IMR-90 (cell line): ENCODE measurements around the gene MAML2. TPM values are rescaled to one million over a fixed set of nuclear protein-coding genes. Genes with fewer than 3 reads are reported as not detected.
A peak's percentile ranks its signal among the peaks of the same experiment; 100 is the strongest.

Experiments used
- ATAC-seq: fragments of 200-7000 bp; cut with Tn5 transposase; 2 replicates; pipeline ENCODE4 v1.9.1; 2020; ENCODE audit warnings: low read depth, mild to moderate bottlenecking, moderate library complexity
- BruUV-seq: library from RNA; stranded (reverse); fragments of 400-500 nt; replicated peaks from 2 replicates; lab custom pipeline; 2021; lab: Mats Ljungman, UMichigan
- CTCF ChIA-PET: fragments of 300-600 bp; formaldehyde crosslinking; extraction: SDS; loops from one replicate; lab custom pipeline; 2021; ENCODE audit warnings: antibody characterized with exemption; lab: Yijun Ruan, JAX
- POLR2A ChIA-PET: fragments of 300-600 bp; sonication (Branson Sonifier 250); formaldehyde crosslinking; loops from one replicate; lab custom pipeline; 2022; ENCODE audit warnings: antibody characterized with exemption; ENCODE audit not compliant: unreplicated experiment; lab: Charles Lee
- DNase-seq: peaks from one replicate; pipeline ENCODE4 v3.0.0; 2013
- H2AFZ ChIP-seq: replicated peaks from 2 replicates; pipeline ENCODE3; 2013; ENCODE audit warnings: low read length, mild to moderate bottlenecking; ENCODE audit not compliant: poor library complexity
- H2AK5ac ChIP-seq: 2 replicates; pipeline ENCODE4 v1.6.1; 2013; ENCODE audit warnings: low read depth, low read length, inconsistent platforms
- H2AK9ac ChIP-seq: replicated peaks from 2 replicates; pipeline ENCODE3; 2013; ENCODE audit warnings: mild to moderate bottlenecking, low read depth, low read length, moderate library complexity; ENCODE audit not compliant: poor library complexity
- H2BK120ac ChIP-seq: 2 replicates; pipeline ENCODE4 v1.6.1; 2013; ENCODE audit warnings: low read depth, low read length, inconsistent platforms
- H2BK15ac ChIP-seq: 3 replicates; pipeline ENCODE4 v1.6.1; 2013; ENCODE audit warnings: low read depth, low read length, inconsistent platforms
- H2BK20ac ChIP-seq: 2 replicates; pipeline ENCODE4 v1.6.1; 2013; ENCODE audit warnings: low read depth, mild to moderate bottlenecking, inconsistent platforms, low read length, moderate library complexity
- H2BK5ac ChIP-seq: 2 replicates; pipeline ENCODE4 v1.6.1; 2013; ENCODE audit warnings: mild to moderate bottlenecking, low read depth, low read length, inconsistent platforms; ENCODE audit not compliant: poor library complexity, severe bottlenecking
- H3K14ac ChIP-seq: replicated peaks from 2 replicates; pipeline ENCODE4 v1.6.1; 2013; ENCODE audit warnings: low read depth, low read length, inconsistent platforms
- H3K18ac ChIP-seq: 2 replicates; pipeline ENCODE4 v1.6.1; 2013; ENCODE audit warnings: low read depth, low read length, control low read depth
- H3K23ac ChIP-seq: 2 replicates; pipeline ENCODE4 v1.6.1; 2013; ENCODE audit warnings: low read depth, low read length, inconsistent platforms
- H3K27ac ChIP-seq: 2 replicates; pipeline ENCODE4 v1.5.1; 2013; ENCODE audit warnings: mild to moderate bottlenecking, control low read depth, low read length; ENCODE audit not compliant: insufficient read depth
- H3K27me3 ChIP-seq: 2 replicates; pipeline ENCODE4 v1.6.1; 2013; ENCODE audit warnings: low read length; ENCODE audit not compliant: control insufficient read depth, insufficient read depth
- H3K36me3 ChIP-seq: 2 replicates; pipeline ENCODE4 v1.6.1; 2013; ENCODE audit warnings: low read length, mixed read lengths; ENCODE audit not compliant: control insufficient read depth, insufficient read depth
- H3K4ac ChIP-seq: 2 replicates; pipeline ENCODE4 v1.6.1; 2013; ENCODE audit warnings: low read depth, low read length, inconsistent platforms
- H3K4me1 ChIP-seq: 2 replicates; pipeline ENCODE4 v1.6.1; 2013; ENCODE audit warnings: low read length, mixed read lengths; ENCODE audit not compliant: control insufficient read depth, insufficient read depth
- H3K4me2 ChIP-seq: 2 replicates; pipeline ENCODE4 v1.6.1; 2013; ENCODE audit warnings: low read depth, mild to moderate bottlenecking, control low read depth, low read length, moderate library complexity
- H3K4me3 ChIP-seq: 2 replicates; pipeline ENCODE4 v1.5.1; 2013; ENCODE audit warnings: low read depth, mild to moderate bottlenecking, control low read depth, low read length, moderate library complexity; ENCODE audit not compliant: insufficient read depth
- H3K56ac ChIP-seq: 2 replicates; pipeline ENCODE4 v1.6.1; 2013; ENCODE audit warnings: low read length, inconsistent platforms; ENCODE audit not compliant: insufficient read depth; ENCODE audit errors: extremely low read depth
- H3K79me1 ChIP-seq, 2 experiments: 2 replicates each; pipeline ENCODE4 v1.6.1; 2013; ENCODE audit warnings: low read length in 2 of 2, inconsistent platforms in 1 of 2, low read depth in 1 of 2
- H3K9ac ChIP-seq: 2 replicates; pipeline ENCODE4 v1.6.1; 2013; ENCODE audit warnings: low read depth, low read length, control low read depth
- H3K9me1 ChIP-seq: 2 replicates; pipeline ENCODE4 v1.6.1; 2013; ENCODE audit warnings: low read length, inconsistent platforms; ENCODE audit not compliant: insufficient read depth
- H3K9me3 ChIP-seq: 2 replicates; pipeline ENCODE4 v1.6.1; 2013; ENCODE audit warnings: low read length; ENCODE audit not compliant: control insufficient read depth, insufficient read depth
- H4K20me1 ChIP-seq: 2 replicates; pipeline ENCODE4 v1.6.1; 2013; ENCODE audit warnings: low read length, inconsistent platforms; ENCODE audit not compliant: insufficient read depth
- H4K5ac ChIP-seq: 2 replicates; pipeline ENCODE4 v1.6.1; 2013; ENCODE audit warnings: mild to moderate bottlenecking, low read depth, low read length, control low read depth
- H4K8ac ChIP-seq, 2 experiments: 2 replicates each; pipeline ENCODE4 v1.6.1; 2013; ENCODE audit warnings: low read depth in 2 of 2, low read length in 2 of 2, control low read depth in 1 of 2, inconsistent platforms in 1 of 2
- H4K91ac ChIP-seq: 2 replicates; pipeline ENCODE4 v1.6.1; 2013; ENCODE audit warnings: low read depth, low read length, inconsistent platforms; ENCODE audit not compliant: insufficient read depth
- BHLHE40 ChIP-seq: fragments of 150-350 bp; IDR thresholded peaks from 2 replicates; pipeline ENCODE4 v1.6.1; 2016; ENCODE audit warnings: mild to moderate bottlenecking, low read depth, low read length
- CTCF ChIP-seq: conservative IDR thresholded peaks from 2 replicates; pipeline ENCODE4 v1.5.1; 2012; ENCODE audit warnings: mild to moderate bottlenecking, low read depth, low read length, improper control_type of control experiment
- ELK1 ChIP-seq: fragments of 150-350 bp; IDR thresholded peaks from 2 replicates; pipeline ENCODE4 v1.6.1; 2016; ENCODE audit warnings: low read depth, mild to moderate bottlenecking, low read length, moderate library complexity, borderline replicate concordance
- MAFK ChIP-seq: IDR thresholded peaks from 2 replicates; pipeline ENCODE4 v1.6.1; 2012; ENCODE audit warnings: low read depth, low read length, improper control_type of control experiment
- MAZ ChIP-seq: IDR thresholded peaks from 2 replicates; pipeline ENCODE4 v1.6.1; 2012; ENCODE audit warnings: low read depth, mild to moderate bottlenecking, low read length, improper control_type of control experiment, moderate library complexity, borderline replicate concordance
- SMC3 ChIP-seq: fragments of 150-350 bp; IDR thresholded peaks from 2 replicates; pipeline ENCODE4 v1.6.1; 2016; ENCODE audit warnings: low read depth, mild to moderate bottlenecking, antibody characterized with exemption, low read length, moderate library complexity
- USF2 ChIP-seq: fragments of 150-350 bp; IDR thresholded peaks from 2 replicates; pipeline ENCODE4 v1.6.1; 2017; ENCODE audit warnings: mild to moderate bottlenecking, antibody characterized with exemption, low read length, low read depth
- WGBS, 2 experiments: methylation state at CpG; one replicate each; pipeline versions ENCODE4 v1.1.5 to v1.1.7; 2013; ENCODE audit warnings: missing lambda C conversion rate in 2 of 2; ENCODE audit not compliant: insufficient read length in 1 of 2; ENCODE audit errors: extremely low coverage in 2 of 2; 5-methylcytosine and 5-hydroxymethylcytosine counted together
- dilution Hi-C: fragments of 300-500 bp; cut with HindIII; formaldehyde crosslinking; loops from one replicate; pipeline ENCODE4 v1.14.3; 2018; ENCODE audit warnings: low sequenced_read_pairs; ENCODE audit not compliant: unreplicated experiment
- in situ Hi-C: fragments of 300-500 bp; cut with MboI; formaldehyde crosslinking; loops from 3 replicates; pipeline ENCODE4 v1.14.3; 2019; ENCODE audit warnings: low sequenced_read_pairs, inconsistent platforms, mixed read lengths
- intact Hi-C: fragments of 100-400 bp; cut with micrococcal nuclease; formaldehyde crosslinking; loops from 2 replicates; pipeline ENCODE4 v1.10.0; 2022
- polyA plus RNA-seq, 3 experiments: library from polyadenylated mRNA; depleted of rRNA; stranded (reverse); fragments of >200 nt; gene quantifications; 2 replicates each; pipeline ENCODE4 v1.2.3, GENCODE V29; 2012; ENCODE audit warnings: low replicate concordance in 1 of 3
- total RNA-seq: library from RNA; depleted of rRNA; stranded (reverse); fragments of >200 nt; gene quantifications from 2 replicates; pipeline ENCODE4 v1.2.3, GENCODE V29; 2012

MAML2 gene
- total and polyA plus RNA-seq, 2 of the 4 experiments (the other 2 are of a cell fraction), result 15.0 to 19.5 TPM

- Histone ChIP-seq H4K91ac (no peak overlapping the region), H3K23ac (no peak overlapping the region), H2AK5ac (no peak overlapping the region), H3K4ac (no peak overlapping the region), H2BK20ac (no peak overlapping the region), H3K4me2 (no peak overlapping the region), H2AK9ac (no peak overlapping the region), H3K27me3 (no peaks in the 10 kb centered on the region), H4K8ac (no peak overlapping the region), H3K14ac (no peak overlapping the region), H3K18ac (no peak overlapping the region), H2BK15ac (no peak overlapping the region), H3K79me1 (peaks cover 41 to 69% of the 10 kb centered on the region in 2 experiments), H3K9me3 (no peaks in the 10 kb centered on the region), H2BK5ac (no peak overlapping the region), H3K9me1 (peaks cover 22% of the 10 kb centered on the region), H4K20me1 (peaks cover 8% of the 10 kb centered on the region; the same call in 1 of the 2 replicates), H3K36me3 (0 out of 2 replicates have a peak, but pooled peaks cover 1% of the 10 kb centered on the region), H4K5ac (no peak overlapping the region), H3K56ac (no peak overlapping the region), H3K9ac (no peak overlapping the region), H2BK120ac (no peak overlapping the region), H3K4me3 (no peak overlapping the region), H3K4me1 (peaks cover 11% of the 10 kb centered on the region), H2AFZ (no peak overlapping the region), H3K27ac (no peak overlapping the region)
- intact Hi-C loops (no loop called here), dilution Hi-C loops (no loop called here), in situ Hi-C loops (no loop called here)
- DNase-seq (no peak), ATAC-seq (no peak)
- TF ChIP-seq MAFK (peak; percentile 22; the same call in 1 of the 2 replicates), ELK1 (no peak), USF2 (no peak), CTCF (no peak), MAZ (no peak), BHLHE40 (no peak), SMC3 (no peak)
- no CpG with 5 or more reads among the region's 2 CpGs for WGBS, 2 experiments
- BruUV-seq, result no TSS peak
- ChIA-PET CTCF (no interaction called here), POLR2A (no interaction called here)
Measured at GRCh38 chr11:96301818-96302217, 41.2 kb downstream of the MAML2 start.
